Measurements from ENCODE around the gene DISP3.

The DISP3 gene

GRCh38 chr1:11507309-11507708 lies 28.4 kb downstream of the DISP3 start:
- no peaks in the 10 kb centered on the region for H3K4me1 ChIP-seq (ENCODE audit: insufficient read depth, low read length)
- H3K4me2 ChIP-seq (ENCODE audit: insufficient read depth, low read length) = no peak overlapping the region
- H3K79me2 ChIP-seq (ENCODE audit: insufficient read depth, low read length) = no peaks in the 10 kb centered on the region
- no peak overlapping the region for H2AFZ ChIP-seq (ENCODE audit: low read depth, low read length)
- no peak for DNase-seq
- ATAC-seq (ENCODE audit: insufficient read depth, low read depth) = no peak
- H3K9me3 ChIP-seq (ENCODE audit: insufficient read depth, low read length, severe bottlenecking) = peaks cover 28% of the 10 kb centered on the region
- TF ChIP-seq CTCF (IDR thresholded peaks at IDR 0.05; ENCODE audit: borderline replicate concordance, extremely low read depth, low read length, poor library complexity, severe bottlenecking) (no peak), EZH2 (IDR thresholded peaks at IDR 0.05; ENCODE audit: borderline replicate concordance, low read depth, low read length, severe bottlenecking) (no peak)
- H3K36me3 ChIP-seq (ENCODE audit: insufficient read depth, low read length) = peaks cover 5% of the 10 kb centered on the region; the same call in 1 of the 2 replicates
- no peak overlapping the region for H3K27ac ChIP-seq (ENCODE audit: low read length)
- no peaks in the 10 kb centered on the region for H3K27me3 ChIP-seq (ENCODE audit: insufficient read depth, low read length, poor library complexity)
- H4K20me1 ChIP-seq (ENCODE audit: insufficient read depth, low read length) = no peaks in the 10 kb centered on the region
- no peak overlapping the region for H3K9ac ChIP-seq (ENCODE audit: low read depth, low read length)
- H3K4me3 ChIP-seq (ENCODE audit: low read depth in 1 of 2, low read length in 2 of 2) = no peak overlapping the region

- DNase-seq (no peak), ATAC-seq (ENCODE audit: insufficient read depth, low read depth) (no peak)
- Histone ChIP-seq H3K9me3 (ENCODE audit: insufficient read depth, low read length, severe bottlenecking) (no peaks in the 10 kb centered on the region), H3K9ac (ENCODE audit: low read depth, low read length) (no peak overlapping the region), H3K36me3 (ENCODE audit: insufficient read depth, low read length) (no peaks in the 10 kb centered on the region), H3K4me3 (ENCODE audit: low read depth in 1 of 2, low read length in 2 of 2) (no peak overlapping the region), H3K4me2 (ENCODE audit: insufficient read depth, low read length) (no peak overlapping the region), H2AFZ (ENCODE audit: low read depth, low read length) (no peak overlapping the region), H3K27ac (ENCODE audit: low read length) (no peak overlapping the region), H4K20me1 (ENCODE audit: insufficient read depth, low read length) (no peaks in the 10 kb centered on the region), H3K27me3 (ENCODE audit: insufficient read depth, low read length, poor library complexity) (no peaks in the 10 kb centered on the region), H3K4me1 (ENCODE audit: insufficient read depth, low read length) (no peaks in the 10 kb centered on the region), H3K79me2 (ENCODE audit: insufficient read depth, low read length) (no peaks in the 10 kb centered on the region)
- TF ChIP-seq CTCF (IDR thresholded peaks at IDR 0.05; ENCODE audit: borderline replicate concordance, extremely low read depth, low read length, poor library complexity, severe bottlenecking) = no peak
- TF ChIP-seq EZH2 (IDR thresholded peaks at IDR 0.05; ENCODE audit: borderline replicate concordance, low read depth, low read length, severe bottlenecking) = no peak
These were observed 34.7 kb downstream of the DISP3 start for GRCh38 chr1:11513681-11514080.

GRCh38 chr1:11514366-11514765 lies 35.4 kb downstream of the DISP3 start:
- no peaks in the 10 kb centered on the region for H4K20me1 ChIP-seq (ENCODE audit: insufficient read depth, low read length)
- no peak overlapping the region for H3K4me2 ChIP-seq (ENCODE audit: insufficient read depth, low read length)
- no peak overlapping the region for H3K27ac ChIP-seq (ENCODE audit: low read length)
- ATAC-seq (ENCODE audit: insufficient read depth, low read depth) (no peak), DNase-seq (no peak)
- H3K79me2 ChIP-seq (ENCODE audit: insufficient read depth, low read length) = no peaks in the 10 kb centered on the region
- H3K9ac ChIP-seq (ENCODE audit: low read depth, low read length) = no peak overlapping the region
- H3K4me3 ChIP-seq (ENCODE audit: low read depth in 1 of 2, low read length in 2 of 2) = no peak overlapping the region
- no peaks in the 10 kb centered on the region for H3K9me3 ChIP-seq (ENCODE audit: insufficient read depth, low read length, severe bottlenecking)
- H3K4me1 ChIP-seq (ENCODE audit: insufficient read depth, low read length) = no peaks in the 10 kb centered on the region
- no peaks in the 10 kb centered on the region for H3K36me3 ChIP-seq (ENCODE audit: insufficient read depth, low read length)
- H2AFZ ChIP-seq (ENCODE audit: low read depth, low read length) = no peak overlapping the region
- no peak for TF ChIP-seq EZH2 (IDR thresholded peaks at IDR 0.05; ENCODE audit: borderline replicate concordance, low read depth, low read length, severe bottlenecking)
- no peaks in the 10 kb centered on the region for H3K27me3 ChIP-seq (ENCODE audit: insufficient read depth, low read length, poor library complexity)

GRCh38 chr1:11515368-11516300 lies 36.7 kb downstream of the DISP3 start:
- no peaks in the 10 kb centered on the region for H3K4me1 ChIP-seq (ENCODE audit: insufficient read depth, low read length)
- no peaks in the 10 kb centered on the region for H3K79me2 ChIP-seq (ENCODE audit: insufficient read depth, low read length)
- H3K9ac ChIP-seq (ENCODE audit: low read depth, low read length) = no peak overlapping the region
- ATAC-seq (ENCODE audit: insufficient read depth, low read depth) (no peak), DNase-seq (no peak)
- H3K9me3 ChIP-seq (ENCODE audit: insufficient read depth, low read length, severe bottlenecking) = no peaks in the 10 kb centered on the region
- no peak overlapping the region for H2AFZ ChIP-seq (ENCODE audit: low read depth, low read length)
- no peak overlapping the region for H3K27ac ChIP-seq (ENCODE audit: low read length)
- no peak overlapping the region for H3K4me3 ChIP-seq (ENCODE audit: low read depth in 1 of 2, low read length in 2 of 2)
- H4K20me1 ChIP-seq (ENCODE audit: insufficient read depth, low read length) = no peaks in the 10 kb centered on the region
- no peaks in the 10 kb centered on the region for H3K27me3 ChIP-seq (ENCODE audit: insufficient read depth, low read length, poor library complexity)
- TF ChIP-seq EZH2 (IDR thresholded peaks at IDR 0.05; ENCODE audit: borderline replicate concordance, low read depth, low read length, severe bottlenecking) = no peak
- TF ChIP-seq CTCF (IDR thresholded peaks at IDR 0.05; ENCODE audit: borderline replicate concordance, extremely low read depth, low read length, poor library complexity, severe bottlenecking) = no peak
- no peak overlapping the region for H3K4me2 ChIP-seq (ENCODE audit: insufficient read depth, low read length)
- no peaks in the 10 kb centered on the region for H3K36me3 ChIP-seq (ENCODE audit: insufficient read depth, low read length)

Data from DND-41 (cell line).